ENCODE results near the gene BIN1. TPM values are rescaled to one million over a fixed set of nuclear protein-coding genes. Genes with fewer than 3 reads are reported as not detected.

The BIN1 gene
- total RNA-seq, 1 donor from 2014 or later, result 11.8 TPM

DNA sequence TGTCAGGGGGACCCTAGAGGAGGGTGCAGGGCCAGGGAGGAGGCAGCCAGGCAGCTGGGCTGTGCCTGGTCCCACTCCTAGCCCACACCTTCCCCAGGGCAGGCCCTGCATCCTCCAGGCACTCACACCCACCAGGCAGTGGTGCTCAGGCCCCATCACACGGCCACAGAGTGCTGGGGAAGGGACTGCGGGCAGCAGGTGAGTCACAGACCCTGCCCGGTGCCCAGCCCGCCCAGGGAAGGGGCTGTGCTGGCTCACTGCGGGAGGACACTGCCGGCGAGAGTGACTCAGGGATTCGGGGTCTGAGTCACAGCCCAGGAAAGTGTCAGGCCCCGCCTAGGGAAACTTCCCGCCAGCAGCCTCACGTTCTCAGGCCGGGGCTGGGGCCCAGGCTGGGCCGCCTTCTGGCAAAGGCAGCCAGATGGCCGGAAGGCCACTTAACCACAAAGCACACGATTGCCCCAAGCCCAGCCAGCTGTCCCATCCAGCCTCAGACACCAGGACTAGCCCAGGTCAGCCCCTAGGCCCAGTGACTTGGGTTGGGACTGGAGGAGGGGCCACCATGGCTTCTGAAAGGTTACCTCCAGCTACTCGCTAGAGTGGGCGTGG lies 42.2 kb downstream of the BIN1 start:
- TF ChIP-seq, protein P1, sequence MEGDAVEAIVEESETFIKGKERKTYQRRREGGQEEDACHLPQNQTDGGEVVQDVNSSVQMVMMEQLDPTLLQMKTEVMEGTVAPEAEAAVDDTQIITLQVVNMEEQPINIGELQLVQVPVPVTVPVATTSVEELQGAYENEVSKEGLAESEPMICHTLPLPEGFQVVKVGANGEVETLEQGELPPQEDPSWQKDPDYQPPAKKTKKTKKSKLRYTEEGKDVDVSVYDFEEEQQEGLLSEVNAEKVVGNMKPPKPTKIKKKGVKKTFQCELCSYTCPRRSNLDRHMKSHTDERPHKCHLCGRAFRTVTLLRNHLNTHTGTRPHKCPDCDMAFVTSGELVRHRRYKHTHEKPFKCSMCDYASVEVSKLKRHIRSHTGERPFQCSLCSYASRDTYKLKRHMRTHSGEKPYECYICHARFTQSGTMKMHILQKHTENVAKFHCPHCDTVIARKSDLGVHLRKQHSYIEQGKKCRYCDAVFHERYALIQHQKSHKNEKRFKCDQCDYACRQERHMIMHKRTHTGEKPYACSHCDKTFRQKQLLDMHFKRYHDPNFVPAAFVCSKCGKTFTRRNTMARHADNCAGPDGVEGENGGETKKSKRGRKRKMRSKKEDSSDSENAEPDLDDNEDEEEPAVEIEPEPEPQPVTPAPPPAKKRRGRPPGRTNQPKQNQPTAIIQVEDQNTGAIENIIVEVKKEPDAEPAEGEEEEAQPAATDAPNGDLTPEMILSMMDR (IDR thresholded peaks at IDR 0.05; ENCODE audit: insufficient read depth, low read length, severe bottlenecking), result no peak
- Histone ChIP-seq H3K36me3 (ENCODE audit: control insufficient read depth, insufficient read depth, low read length) (no peaks in the 10 kb centered on the region), H3K27me3 (ENCODE audit: control insufficient read depth, insufficient read depth, low read length) (no peaks in the 10 kb centered on the region), H3K4me3 (ENCODE audit: low read depth, low read length) (no peak overlapping the region)
- peak; percentile 94 for DNase-seq (ENCODE audit: low read depth)
- FAIRE-seq, result peak; percentile 79

GRCh38 chr2:127063701-127064590 lies 43.0 kb downstream of the BIN1 start:
- Histone ChIP-seq H3K36me3 (ENCODE audit: control insufficient read depth, insufficient read depth, low read length) (no peaks in the 10 kb centered on the region), H3K27me3 (ENCODE audit: control insufficient read depth, insufficient read depth, low read length) (no peaks in the 10 kb centered on the region), H3K4me3 (ENCODE audit: low read depth, low read length) (no peak overlapping the region)
- FAIRE-seq (no peak), DNase-seq (ENCODE audit: low read depth) (no peak)
- TF ChIP-seq, protein P1 (IDR thresholded peaks at IDR 0.05; ENCODE audit: insufficient read depth, low read length, severe bottlenecking), result no peak

GRCh38 chr2:127061375-127062273 lies 45.3 kb downstream of the BIN1 start:
- H3K27me3 ChIP-seq (ENCODE audit: control insufficient read depth, insufficient read depth, low read length), result no peaks in the 10 kb centered on the region
- H3K4me3 ChIP-seq (ENCODE audit: low read depth, low read length), result no peak overlapping the region
- TF ChIP-seq, protein P1 (IDR thresholded peaks at IDR 0.05; ENCODE audit: insufficient read depth, low read length, severe bottlenecking), result no peak
- FAIRE-seq (no peak), DNase-seq (ENCODE audit: low read depth) (no peak)
- no peaks in the 10 kb centered on the region for H3K36me3 ChIP-seq (ENCODE audit: control insufficient read depth, insufficient read depth, low read length)

- FAIRE-seq (no peak), DNase-seq (ENCODE audit: low read depth) (no peak)
- Histone ChIP-seq H3K36me3 (ENCODE audit: control insufficient read depth, insufficient read depth, low read length) (no peaks in the 10 kb centered on the region), H3K27me3 (ENCODE audit: control insufficient read depth, insufficient read depth, low read length) (no peaks in the 10 kb centered on the region), H3K4me3 (ENCODE audit: low read depth, low read length) (no peak overlapping the region)
- TF ChIP-seq, protein P1 (IDR thresholded peaks at IDR 0.05; ENCODE audit: insufficient read depth, low read length, severe bottlenecking), result no peak
Measured at GRCh38 chr2:127060264-127060945, 46.5 kb downstream of the BIN1 start.

DNA sequence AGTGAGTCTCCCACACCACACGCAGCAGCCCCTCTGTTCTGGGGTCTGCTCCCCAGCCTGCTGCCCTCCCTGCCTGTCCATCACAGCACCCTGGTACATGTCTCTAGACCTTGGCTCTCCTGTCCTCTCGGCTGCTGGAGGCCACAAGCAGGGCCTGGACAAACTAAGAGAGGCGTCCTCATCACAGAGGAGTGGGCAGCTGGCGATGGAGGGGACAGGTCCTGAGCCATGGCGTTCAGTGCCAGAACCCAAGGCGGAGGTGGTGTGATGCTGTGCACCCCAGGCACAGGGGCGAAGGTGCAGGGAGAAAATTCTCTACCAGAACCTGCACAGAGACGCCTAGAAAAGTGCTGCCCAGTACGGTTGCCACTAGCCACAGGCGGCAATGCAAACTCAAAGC lies 47.4 kb downstream of the BIN1 start:
- no peak for DNase-seq (ENCODE audit: low read depth)
- no peak for FAIRE-seq
- Histone ChIP-seq H3K4me3 (ENCODE audit: low read depth, low read length) (no peak overlapping the region), H3K36me3 (ENCODE audit: control insufficient read depth, insufficient read depth, low read length) (no peaks in the 10 kb centered on the region), H3K27me3 (ENCODE audit: control insufficient read depth, insufficient read depth, low read length) (no peaks in the 10 kb centered on the region)
- TF ChIP-seq, protein P1 (IDR thresholded peaks at IDR 0.05; ENCODE audit: insufficient read depth, low read length, severe bottlenecking), result no peak

Measured in bronchial epithelial cell (primary cell).